Nucleus accumbens (tissue), 56 donors: Measurements from ENCODE around the gene CD2AP.
"Not testable (repeated sequence)": the region's sequence is repeated elsewhere in the genome, so short reads cannot be mapped to it uniquely, and the experiment has no call there.

ENCODE experiments used
- DNase-seq, 56 donors: peaks; one replicate each; lab custom pipeline; 2025; lab: John Stamatoyannopoulos, UW

CD2AP gene

DNA sequence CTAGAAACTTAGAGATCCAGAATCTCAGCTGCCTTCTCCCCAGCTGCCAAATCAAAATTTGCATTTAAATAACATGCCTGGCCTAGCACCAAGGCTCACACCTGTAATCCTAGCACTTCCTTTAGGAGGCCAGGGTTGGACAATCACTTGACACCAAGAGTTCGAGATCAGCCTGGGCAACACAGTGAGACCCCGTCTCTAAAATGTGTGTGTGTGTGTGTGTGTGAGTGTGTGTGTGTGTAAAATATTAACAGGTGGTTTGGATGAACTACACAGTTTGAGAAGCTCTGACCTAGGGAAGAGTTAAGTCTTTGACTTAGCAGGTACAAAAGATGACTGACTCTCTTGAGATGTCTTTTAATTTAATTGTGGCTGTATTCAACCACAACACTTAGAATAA, 20.2 kb upstream of the CD2AP start:
- no peak for DNase-seq

DNA sequence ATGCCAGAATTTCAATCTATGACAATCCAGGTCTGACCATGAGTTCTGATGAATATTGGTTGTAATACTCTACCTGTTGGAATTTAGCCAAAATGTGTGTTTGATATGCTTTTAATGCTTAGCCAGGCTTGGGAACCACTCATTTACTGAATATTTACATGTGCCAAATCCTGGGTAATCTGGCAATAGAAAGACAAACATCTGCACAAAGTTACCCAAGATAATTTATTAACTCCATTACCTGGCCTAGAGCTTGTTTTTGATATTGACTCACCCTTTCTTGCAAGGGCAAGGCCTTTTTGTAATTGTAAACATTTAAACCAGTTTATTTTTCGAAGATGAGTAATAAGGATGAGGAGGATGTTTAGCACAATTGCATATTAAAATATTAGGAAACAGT, 13.5 kb upstream of the CD2AP start:
- DNase-seq = no peak

DNA sequence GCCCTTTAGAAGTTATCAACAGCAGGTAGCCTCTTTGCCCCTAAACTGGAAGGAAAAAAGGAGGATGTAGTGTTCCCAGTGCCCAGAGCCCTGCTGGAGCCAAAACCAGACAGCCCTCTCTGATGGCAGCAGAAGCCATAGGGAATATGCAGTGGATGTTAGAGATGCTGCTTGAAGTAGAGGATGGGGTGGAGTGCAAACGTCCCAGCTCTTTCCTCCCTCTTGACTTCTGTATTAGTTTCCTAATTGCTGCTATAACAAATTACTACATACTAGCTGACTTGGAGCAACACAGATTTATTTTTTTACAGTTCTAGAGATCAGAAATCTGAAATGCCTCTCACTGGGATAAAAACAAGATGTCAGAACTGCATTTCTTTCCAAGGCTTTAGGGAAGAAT, 12.5 kb upstream of the CD2AP start:
- no peak for DNase-seq

DNA sequence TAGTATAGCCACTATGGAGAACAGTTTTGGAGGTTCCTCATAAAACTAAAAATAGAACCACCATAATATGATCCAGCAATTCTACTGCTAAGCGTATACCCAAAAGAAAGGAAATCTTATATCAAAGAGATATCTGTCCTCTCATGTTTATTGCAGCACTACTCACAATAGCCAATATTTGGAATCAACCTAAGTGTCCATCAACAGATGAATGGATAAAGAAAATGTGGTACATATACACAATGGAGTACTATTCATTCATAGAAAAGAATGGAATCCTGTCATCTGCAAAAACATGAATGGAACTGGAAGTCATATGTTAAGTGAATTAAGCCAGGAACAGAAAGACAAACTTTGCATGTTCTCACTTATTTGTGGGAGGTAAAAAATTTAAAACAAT, 5.7 kb upstream of the CD2AP start:
- no peak for DNase-seq

DNA sequence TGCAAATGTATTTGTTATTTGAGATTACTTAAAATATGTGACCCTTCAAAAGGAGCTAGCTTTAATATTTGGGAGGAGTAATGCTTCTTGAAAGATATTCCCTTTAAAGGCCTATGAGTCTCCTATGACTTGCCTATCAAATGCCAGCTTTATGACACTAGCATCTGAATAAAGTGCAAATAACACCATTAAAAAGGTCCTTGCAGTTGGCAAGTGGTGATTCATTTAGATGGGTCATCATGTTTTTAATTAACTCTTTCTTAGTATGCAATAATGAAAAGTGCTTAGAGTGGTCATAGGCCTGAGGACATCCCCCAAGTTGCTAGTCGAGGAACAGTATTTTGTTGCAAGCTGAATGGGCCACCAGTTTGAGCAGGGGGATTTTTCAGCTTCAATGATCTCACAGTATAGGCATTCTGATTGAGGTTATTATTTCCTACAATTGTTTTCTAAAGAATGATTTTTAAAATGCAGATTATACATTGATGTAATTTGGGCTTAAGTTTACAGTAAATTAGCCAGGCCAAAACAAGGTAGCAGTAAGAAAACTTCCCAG, 3.7 kb upstream of the CD2AP start:
- no peak for DNase-seq

DNA sequence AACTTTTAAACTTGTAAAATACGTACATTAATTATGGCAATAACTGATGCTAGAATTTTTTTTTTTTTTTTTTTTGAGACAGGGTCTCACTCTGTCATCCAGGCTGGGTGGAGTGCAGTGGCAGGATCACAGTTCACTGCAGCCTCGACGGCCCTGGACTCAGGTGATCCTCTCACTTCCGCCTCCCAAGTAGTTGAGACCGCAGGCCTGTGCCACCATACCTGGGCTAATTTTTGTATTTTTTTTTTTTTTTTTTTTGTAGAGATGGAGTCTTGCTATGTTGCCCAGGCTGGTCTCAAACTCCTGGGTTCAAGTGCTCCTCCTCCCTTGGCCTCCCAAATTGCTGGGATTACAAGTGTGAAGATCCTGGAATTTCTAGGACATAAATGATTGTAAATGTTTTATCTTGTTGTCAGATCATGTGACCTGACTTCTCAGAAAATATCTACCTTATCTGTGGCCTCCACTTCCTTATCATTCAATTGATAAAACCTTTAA, 2.2 kb upstream of the CD2AP start:
- no peak for DNase-seq

DNA sequence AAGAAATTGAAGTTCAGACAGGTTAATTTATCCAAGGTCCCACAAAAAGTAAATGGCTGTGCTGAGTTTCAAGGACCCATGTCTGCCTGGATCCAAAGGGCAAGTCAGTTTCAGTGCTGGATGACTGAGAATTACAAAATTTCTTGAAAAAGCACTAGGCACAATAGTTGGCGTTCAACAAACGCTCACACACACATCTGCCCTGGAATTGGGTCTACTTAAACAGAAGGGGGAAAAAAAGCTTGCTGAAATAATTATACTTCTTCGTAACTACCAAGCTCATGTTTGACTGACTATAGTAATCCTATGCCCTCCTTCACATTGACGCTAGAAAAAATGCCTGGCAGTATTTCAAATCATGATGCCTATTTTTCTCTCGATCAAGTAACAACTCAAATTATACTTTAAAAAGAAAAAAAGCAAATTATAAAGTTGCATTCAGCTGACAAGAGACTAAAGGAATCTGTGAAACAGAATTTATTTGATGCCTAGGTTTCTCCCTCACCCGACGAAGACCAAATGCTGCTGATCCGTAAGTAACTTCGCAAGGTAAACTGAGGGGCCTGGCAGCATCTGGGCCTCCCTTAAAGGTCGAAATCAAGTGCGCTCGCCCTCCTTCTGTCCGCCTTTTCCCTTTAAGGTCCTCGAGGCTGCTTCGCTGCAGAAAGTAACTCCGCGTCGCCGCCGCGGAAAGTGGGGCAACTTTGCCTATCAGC, 650 bp upstream of the CD2AP start:
- peak in 2 of 56 donors; percentile 0 to 3 for DNase-seq

DNA sequence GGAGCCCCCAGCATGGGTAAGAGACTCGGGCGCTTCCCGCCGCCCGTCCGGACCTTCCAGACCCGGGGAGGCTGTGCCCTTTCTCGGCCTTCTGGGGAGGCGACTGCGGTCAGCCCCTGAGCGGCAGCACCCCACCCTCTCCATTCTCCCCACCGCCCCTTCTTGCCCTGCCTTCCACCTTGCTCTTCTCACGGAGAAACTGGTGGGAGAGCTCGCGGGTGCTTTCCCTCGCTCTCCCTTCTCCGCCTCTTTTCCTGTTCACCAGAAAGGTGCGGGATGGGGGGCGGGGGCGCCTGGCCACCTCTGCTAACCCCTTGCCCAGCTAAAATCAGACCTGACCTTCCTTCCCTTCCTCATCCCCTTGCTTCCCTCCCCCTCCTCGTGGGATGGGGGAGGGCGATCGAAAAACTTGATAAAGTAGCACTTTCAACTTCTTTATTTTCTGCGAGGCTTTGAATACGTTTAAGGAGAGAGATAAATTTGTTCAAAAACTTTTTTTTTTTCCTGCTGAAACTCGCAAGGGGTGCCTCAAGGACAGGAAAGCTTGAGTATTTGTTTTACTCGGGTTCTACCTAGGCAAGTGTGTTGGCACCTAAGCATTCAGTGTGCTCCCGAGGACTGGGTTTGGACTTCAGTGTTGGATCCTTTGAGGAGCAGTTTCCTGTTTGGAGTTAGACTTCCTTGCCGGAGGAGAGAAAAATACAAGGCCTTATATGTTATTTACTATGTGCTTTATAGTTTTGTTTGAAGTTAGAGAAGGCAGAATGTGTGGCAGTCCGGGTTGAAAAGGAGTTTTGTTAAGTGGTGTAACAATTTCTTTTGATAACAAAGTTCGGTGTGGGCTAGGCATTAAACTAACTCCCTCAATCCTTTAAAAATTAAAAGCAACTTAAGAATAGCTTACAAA, 897 bp downstream of the CD2AP start:
- DNase-seq = peak in 12 of 56 donors; percentile 3 to 70 (median 38)

DNA sequence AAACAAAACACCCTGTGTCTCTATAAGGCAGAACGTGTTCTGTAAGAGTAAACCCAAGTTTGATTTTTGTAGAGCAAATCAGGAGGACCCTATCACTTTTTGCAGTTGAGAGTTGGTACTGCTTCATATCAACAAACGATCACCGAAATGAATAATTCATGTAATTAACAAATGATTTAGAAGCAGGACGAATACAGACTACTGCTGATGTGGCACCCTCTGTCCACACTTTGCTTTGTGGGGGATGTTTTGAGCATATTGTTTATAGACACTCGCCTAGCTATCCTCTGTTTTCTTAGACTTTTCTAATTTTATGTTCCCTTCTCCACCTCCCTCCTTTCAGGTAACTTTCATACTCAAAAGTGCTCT, 1.5 kb downstream of the CD2AP start:
- DNase-seq = no peak

DNA sequence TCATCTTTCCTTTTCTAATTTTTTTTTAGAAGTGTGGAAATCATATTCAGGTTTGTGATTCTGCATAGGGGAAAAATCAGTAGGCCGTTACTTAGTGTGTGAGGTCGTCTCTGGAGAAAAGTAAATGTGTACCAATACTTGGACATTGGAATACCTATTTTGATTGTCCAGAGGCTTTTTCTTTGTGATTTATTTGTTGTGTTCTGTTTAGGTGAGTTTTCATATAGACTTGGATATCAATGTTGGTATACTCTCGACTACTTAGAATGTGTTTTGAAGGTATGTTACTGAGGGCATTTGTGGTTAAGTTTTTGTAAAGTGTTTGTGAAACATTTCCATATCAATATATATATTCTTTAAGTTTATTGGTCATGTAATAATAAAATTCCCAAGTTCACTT, 2.3 kb downstream of the CD2AP start:
- no peak for DNase-seq

DNA sequence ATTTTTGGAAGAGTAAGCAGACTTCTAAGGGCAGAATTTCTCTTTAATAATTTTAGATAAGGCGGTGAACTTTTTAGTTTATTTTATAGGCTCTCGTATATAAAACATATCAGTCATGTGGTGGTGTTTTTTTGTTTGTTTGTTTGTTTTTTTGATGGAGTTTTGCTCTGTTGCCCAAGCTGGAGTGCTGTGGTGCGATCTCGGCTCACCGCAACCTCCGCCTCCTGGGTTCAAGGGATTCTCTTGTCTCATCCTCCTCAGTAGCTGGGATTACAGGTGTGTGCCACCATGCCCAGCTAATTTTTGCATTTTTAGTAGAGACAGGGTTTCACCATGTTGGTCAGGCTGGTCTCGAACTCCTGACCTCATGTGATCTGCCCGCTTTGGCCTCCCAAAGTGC, 3.6 kb downstream of the CD2AP start:
- not testable (repeated sequence) for DNase-seq

DNA sequence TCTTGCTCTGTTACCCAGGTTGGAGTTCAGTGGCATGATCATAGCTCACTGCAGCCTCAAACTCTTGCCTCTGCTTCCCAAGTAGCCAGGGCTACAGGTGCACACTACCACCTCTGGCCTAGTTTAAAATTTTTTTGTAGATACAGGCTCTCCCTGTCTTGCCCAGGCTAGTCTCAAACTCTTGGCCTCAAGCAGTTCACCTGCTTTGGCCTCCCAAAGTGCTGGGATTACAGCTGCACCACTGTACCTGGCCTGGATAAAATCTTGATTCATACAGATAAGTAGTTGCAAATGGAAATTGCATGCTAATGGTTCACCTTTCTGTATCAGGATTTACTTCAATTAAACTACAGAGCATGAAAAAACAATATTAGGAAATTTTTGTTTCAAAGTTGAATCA, 4.2 kb downstream of the CD2AP start:
- DNase-seq = no peak

DNA sequence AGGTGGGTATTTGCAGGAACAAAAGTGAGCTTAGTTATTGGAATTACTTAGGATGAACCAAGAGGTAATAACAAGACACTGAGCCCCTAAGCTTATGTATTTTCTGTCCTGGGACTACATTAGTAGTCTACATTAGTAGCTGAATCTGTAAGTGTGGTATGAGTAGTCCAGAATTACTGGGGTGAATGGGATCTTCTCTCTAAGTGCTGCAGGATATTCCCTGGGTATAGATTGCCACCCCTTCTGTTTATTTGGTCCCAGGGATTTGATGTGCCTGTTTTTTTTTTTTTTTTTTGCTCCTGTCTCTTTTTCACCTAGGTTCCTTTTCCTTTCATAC, 5.9 kb downstream of the CD2AP start:
- no peak for DNase-seq

DNA sequence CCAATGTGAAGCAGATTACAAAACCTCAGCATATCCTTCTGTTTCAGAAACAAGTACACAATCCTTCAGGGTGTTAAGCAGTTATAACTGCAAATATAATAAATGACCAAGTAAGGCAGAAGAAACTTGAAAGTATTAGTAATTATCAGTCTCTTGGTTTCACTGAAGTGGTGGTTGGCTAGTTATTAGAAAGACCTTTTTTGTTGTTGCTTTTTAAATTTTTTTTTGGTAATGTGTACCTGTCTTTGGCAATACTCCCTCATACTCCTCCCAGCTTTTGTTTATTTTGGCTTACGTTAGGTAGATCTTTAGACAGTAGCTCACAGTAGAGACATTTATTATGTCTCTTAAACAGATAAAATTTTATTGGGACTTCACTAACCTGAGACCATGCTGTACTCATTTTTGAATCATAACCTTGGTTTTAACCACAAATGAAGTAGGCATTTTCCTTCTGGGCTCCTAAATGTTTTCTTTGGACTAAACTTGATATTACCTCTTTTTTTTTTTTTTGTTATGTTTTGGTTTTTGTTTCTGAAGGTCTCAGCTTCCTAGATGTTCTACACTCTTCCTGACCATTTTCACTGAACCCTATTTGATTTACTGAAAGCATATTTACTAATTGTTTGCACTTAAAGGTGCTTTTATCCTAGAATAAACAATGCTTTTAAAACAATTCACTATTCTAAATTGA, 6.4 kb downstream of the CD2AP start:
- no peak for DNase-seq

DNA sequence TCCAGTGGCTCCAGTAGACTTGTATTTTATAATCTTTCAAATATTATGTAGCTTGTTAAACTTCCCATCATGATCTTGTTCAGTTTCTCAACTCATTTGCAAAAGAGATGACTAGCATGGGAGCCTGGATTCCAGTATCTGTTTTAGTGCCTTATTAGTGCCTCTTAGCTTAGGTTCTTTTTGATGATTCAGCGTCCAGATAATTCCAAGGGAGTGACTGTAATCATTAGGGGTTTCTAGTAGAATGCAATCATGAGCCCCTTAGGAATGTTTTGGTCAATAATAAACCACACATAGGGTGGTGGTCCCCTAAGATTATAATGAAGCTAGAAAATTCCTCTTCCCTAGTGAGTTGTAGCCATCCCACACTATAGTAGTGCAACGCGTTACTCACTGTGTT, 7.0 kb downstream of the CD2AP start:
- no peak for DNase-seq

DNA sequence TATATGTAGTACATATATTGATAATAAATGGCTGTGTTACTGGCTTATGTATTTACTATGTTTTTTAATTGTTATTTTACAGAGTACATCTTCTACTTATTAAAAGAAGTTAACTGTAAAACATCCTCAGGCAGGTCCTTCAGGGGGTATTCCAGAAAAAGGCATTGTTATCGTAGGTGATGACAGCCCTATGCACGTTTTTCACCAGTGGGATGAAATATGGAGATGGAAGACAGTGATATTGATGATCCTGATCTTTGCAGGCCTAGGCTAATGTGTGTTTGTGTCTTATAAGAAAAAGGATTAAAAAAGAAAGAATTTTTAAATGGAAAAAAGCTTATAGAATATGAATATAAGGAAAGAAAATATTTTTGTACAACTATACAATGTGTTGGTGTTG, 7.5 kb downstream of the CD2AP start:
- no peak for DNase-seq

DNA sequence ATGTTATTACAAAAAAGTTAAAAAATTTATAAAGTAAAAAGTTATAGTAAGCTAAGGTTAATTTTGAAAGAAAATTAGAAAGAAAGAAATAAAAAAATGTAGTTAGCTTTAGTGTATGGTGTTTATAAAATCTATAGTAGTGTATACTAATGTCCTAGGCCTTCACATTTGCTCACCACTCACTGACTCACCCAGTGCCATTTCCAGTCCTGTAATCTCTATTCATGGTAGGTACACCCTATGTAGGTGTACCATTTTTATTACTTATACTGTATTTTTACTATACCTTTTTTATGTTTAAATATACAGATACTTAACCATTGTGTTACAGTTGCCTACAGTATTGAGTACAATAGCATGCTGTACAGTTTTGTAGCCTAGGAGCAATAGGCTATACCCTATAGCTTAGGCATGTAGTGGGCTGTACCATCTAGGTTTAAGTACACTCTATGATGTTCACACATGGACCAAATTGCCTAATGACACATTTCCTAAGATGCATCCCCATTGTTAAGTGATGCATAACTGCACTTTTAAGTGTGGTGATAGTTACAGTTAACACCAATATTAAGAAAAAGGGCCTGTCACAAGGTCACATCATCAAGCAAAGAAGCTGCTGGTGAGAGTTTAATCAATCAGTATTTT, 8.0 kb downstream of the CD2AP start:
- DNase-seq = no peak

DNA sequence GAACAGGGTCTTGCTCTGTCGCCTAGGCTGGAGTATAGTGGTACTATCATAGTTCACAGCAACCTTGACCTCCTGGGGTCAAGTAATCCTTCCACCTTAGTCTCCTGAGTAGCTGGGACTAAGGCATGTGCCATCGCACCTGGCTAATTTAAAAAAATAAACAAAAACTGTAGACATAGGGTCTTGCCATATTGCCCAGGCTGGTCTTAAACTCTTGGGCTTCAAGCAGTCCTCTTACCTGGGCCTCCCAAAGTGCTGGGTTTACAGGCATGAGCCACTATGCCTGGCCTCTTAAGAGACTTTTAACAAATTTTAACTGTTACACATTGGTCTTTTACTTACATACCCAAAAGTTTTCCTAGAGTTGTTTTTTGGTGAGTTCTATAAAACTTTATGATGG, 12.4 kb downstream of the CD2AP start:
- no peak for DNase-seq

DNA sequence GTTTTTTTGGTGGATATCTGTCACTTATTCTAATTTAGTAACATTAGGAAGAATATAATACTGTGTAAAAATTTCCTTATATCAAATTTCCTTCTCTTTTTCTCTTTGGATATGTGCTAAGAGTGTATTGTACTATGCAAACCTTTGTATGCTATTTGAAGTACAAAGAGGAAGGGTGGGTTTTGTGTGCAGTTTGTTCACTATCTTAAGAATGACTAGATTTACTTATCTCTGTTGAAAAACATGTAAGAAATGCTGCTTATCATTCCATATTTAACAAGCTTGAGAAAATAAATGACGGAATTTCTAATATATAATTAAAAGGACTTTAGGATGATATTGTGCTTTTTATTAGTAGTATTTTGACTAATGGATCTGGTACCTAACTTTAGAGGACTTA, 13.1 kb downstream of the CD2AP start:
- DNase-seq = no peak

DNA sequence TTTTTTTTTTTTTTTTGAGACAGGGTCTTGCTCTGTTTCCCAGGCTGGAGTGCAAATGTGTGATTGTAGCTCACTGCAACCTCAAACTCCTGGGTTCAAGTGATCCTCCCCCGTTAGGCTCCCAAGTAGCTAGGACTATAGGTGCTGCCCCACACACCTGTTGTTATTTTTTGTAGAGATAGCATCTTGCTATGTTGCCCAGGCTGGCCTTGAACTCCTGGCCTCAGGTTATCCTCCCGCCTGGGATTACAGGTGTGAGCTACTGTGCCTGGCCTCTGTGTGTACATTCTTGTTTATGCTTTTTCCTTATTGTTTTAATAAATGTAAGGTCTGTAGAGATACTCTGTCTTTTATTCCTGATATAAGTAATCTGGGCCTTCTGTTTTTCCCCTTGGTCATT, 14.8 kb downstream of the CD2AP start:
- DNase-seq = no peak

DNA sequence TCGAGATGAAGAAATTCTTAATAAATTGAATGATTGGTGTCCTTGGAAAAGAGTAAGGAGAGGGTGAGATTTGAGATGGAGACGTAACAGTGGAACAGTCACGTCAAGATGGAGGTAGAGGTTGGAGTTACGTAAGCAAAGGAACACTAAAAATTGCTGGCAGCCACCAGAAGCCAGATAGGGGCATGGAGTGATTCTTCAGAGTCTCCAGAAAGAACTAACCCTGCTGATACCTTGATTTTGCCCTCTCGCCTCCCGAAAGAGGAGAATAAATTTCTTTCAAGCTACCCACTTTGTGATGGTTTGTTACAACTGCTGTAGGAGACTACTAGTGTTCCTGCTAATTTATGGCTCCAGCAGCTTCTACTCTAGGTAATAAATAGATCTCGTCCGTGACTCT, 17.6 kb downstream of the CD2AP start:
- DNase-seq = no peak
